ENCODE data around the gene RASL11A.
"Not testable (repeated sequence)": the region's sequence is repeated elsewhere in the genome, so short reads cannot be mapped to it uniquely, and the experiment has no call there.

Gene RASL11A

GRCh38 chr13:27300941-27301586 lies 30.4 kb downstream of the RASL11A start:
- DNase-seq (ENCODE audit: low spot score): no peak

DNA sequence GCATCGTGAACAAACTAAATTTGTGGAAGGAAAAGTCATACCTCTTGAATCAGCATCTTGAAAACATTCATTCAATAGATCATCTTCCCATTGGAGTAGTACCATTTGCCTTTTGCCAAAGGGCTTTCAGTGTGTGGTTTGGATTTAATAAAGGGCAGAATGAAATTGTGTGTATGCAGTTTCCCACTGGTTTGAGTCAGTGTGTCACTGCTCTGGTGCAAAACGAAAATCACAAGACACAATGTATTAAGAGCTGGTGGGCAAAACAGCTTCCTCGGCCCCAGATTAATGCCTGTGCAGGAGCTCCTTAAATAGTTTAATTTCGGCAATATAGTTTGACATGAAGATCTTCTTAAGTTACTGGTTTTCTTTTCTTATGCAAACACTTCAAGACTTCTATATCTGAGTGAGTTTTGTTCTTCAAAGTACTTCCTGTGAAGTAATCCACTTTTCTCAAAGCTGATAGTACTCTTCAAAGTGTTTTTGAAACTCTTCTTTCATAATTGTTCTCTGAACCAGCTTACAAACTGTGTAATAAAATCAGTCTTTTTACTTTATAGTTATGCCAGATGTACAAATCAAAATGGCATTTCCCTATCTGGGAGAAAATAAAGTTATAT lies 32.1 kb downstream of the RASL11A start:
- no peak for DNase-seq (ENCODE audit: low spot score)

- DNase-seq (ENCODE audit: low spot score): no peak
Measured at GRCh38 chr13:27304099-27304498, 33.5 kb downstream of the RASL11A start.

GRCh38 chr13:27304611-27305010 lies 34.0 kb downstream of the RASL11A start:
- DNase-seq (ENCODE audit: low spot score): no peak

DNA sequence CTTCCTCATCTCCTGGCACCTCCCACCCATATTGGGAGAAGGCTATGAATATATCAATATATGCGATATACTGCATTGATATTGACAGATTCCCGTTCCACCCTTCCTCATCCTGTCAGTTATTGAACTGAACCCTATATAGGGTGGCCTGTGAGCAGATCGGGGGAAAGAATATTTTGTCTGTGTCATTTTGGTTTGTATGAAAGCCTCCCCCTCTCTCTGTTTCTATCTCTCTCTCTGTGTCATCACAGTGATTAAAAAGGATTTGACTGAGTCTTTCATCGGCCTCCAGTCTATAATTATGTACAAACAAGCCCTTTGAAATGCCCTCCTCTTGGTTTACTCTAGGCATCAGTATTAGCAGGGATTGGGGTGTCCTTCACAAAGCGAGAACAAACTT lies 35.7 kb downstream of the RASL11A start:
- DNase-seq (ENCODE audit: low spot score): no peak

GRCh38 chr13:27308941-27309340 lies 38.3 kb downstream of the RASL11A start:
- no peak for DNase-seq (ENCODE audit: low spot score)

DNA sequence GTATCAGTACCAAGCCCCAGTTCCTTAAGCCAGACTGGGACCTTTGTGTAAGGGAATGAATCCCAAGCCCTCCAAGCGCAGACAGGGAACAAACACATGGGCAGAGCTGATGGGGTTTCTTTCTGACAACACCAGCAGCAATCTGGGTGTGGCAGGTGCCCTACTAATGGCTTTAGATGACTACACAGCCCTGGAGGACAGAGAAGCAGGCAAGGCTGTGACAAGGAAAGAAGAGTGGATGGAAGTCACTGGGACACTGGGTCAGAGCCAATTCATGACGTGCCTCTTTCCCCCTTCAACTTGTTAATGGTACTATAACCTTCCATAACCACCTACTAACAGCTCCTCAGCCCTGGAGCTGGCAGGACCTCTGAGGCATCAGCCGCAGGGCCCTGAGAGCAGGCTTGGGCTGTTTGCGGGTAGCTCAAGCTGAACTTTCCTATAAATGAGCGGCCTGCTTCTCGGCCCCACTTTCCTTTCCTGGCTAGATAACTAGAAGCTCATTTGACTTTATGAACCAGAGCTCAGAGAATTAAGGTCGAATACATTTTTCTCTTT lies 38.9 kb downstream of the RASL11A start:
- DNase-seq (ENCODE audit: low spot score): no peak

GRCh38 chr13:27309967-27310598 lies 39.5 kb downstream of the RASL11A start:
- no peak for DNase-seq (ENCODE audit: low spot score)

GRCh38 chr13:27310946-27311345 lies 40.3 kb downstream of the RASL11A start:
- DNase-seq (ENCODE audit: low spot score): no peak

GRCh38 chr13:27311518-27312210 lies 41.0 kb downstream of the RASL11A start:
- DNase-seq (ENCODE audit: low spot score): no peak

DNA sequence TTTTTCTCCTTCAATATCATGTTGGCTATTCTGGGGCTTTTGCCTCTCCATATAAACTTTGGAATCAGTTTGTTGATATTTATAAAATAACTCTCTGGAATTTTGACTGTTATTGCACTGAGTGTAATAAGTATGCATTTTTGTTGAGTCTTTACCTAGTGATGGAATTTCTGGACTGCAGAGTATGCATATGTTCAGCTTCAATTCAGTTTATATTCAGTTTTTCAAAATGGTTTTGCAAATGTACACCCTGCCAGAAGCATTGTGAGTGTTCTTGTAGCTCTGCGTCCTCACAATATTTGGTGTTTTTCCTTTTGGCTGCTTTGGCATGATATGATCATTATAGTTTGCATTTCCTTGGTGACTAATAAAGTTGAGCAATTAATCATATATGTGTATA lies 43.1 kb downstream of the RASL11A start:
- no peak for DNase-seq (ENCODE audit: low spot score)

DNA sequence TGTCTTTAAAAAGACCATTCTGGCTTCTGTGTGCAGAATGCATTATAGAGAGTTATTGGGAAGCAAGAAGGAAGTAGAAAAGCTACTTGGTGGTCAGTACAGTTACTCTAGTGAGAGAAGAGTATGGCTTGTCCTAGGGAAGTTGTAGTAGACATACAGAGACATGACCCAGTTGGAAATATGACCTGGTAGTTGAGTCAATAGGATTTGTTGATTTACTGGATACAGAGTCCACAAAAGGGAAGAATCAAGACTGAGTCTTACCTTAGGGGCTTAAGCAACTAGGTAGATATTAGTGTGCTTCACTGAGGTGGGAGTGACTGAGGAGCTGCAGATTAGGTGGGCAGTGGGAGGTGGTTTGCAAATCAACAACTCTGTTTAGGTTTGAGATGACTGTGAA lies 48.8 kb downstream of the RASL11A start:
- no peak for DNase-seq (ENCODE audit: low spot score)

DNA sequence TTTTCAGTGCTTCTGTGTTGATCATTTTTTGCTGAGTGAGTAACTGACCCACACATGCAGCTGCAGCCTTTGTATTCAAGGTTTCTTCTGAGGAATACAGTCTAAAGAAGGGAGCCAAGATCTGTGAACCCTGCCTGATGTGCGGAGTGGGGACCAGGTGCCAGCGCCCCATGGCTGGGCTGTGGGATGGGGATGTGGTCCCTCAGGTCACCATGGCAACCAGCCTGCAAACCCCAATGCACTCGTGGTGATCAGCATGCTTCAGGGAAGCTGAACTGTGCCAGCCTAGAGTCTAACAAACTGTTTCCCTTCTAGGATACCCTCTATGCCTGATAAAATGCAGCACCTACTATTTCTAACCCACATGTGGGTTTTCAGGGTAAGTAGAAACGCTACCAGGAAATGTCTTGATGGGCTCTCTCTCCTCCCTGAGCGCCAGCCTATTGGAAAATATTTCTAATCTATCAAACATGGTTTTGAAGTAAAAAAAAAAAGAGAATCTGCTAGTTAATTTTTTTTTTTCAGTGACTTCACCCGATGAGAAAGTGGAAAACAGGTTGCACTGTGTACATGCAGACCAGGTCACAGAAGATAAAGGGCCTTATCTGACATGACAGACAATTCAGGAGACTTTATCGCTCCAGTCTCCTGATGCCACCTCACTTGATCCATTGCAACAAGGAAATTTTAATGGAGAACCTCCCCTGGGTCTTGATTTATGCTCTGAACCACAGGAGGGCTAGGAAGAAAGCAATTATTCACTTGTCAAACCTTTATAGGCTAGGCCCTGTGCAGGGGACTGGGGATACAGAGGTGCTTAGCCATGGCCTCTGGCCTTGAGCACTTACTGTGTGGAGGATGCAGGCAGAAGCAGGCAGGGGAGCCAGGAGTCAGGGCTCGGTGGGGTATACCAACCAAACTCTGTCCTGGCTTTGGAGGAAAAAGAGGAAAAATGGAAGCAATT lies 51.1 kb downstream of the RASL11A start:
- no peak for DNase-seq (ENCODE audit: low spot score)

DNA sequence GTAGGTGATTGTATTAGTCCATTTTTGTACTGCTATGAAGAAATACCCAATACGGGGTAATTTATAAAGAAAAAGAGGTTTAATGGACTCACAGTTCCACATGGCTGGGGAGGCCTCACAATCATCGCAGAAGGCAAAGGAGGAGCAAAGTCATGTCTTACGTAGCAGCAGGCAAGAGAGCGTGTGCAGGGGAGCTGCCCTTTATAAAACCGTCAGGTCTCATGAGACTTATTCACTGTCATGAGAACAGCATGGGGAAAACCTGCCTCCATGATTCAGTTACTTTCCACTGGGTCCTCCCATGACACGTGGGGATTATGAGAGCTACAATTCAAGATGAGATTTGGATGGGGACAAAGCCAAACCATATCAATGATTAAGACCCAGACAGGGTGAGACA lies 51.8 kb downstream of the RASL11A start:
- not testable (repeated sequence) for DNase-seq (ENCODE audit: low spot score)
